Measurements from ENCODE around the gene XKR7. TPM values are rescaled to one million over a fixed set of nuclear protein-coding genes. Genes with fewer than 3 reads are reported as not detected.

XKR7 gene
- total RNA-seq, 1 donor: under 0.01 TPM

DNA sequence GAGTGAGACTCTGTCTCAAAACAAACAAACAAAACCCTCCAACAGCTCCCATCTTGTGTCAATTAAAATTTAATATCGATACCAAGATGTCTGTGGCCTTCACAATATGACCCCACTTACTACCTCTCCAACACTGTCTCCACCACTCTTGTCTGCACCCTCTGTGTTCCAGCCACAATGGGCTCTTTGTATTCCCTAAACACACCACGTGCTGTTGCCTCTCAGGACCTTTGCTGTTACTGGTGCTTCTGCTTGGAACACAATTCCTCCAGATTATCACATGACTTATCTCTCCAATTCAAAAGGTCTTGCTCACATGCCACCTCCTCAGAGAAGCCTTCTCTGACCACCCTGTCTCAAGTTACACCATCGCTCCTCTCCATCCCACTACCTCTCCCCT lies 78.0 kb downstream of the XKR7 start:
- Histone ChIP-seq H2AFZ (ENCODE audit: low read length) (no peak overlapping the region), H3K4me3 (ENCODE audit: insufficient read depth, low read length) (no peak overlapping the region), H4K20me1 (ENCODE audit: insufficient read depth, low read length) (no peaks in the 10 kb centered on the region), H3K4me1 (ENCODE audit: insufficient read depth, low read length) (no peaks in the 10 kb centered on the region), H3K27ac (ENCODE audit: low read depth, low read length) (no peak overlapping the region), H3K9me3 (ENCODE audit: low read depth, low read length) (no peaks in the 10 kb centered on the region), H3K36me3 (ENCODE audit: insufficient read depth, low read length) (no peaks in the 10 kb centered on the region), H3K4me2 (ENCODE audit: insufficient read depth, low read length) (no peak overlapping the region), H3K79me2 (ENCODE audit: insufficient read depth, low read length) (no peaks in the 10 kb centered on the region), H3K27me3 (ENCODE audit: insufficient read depth, low read length) (peaks cover 36% of the 10 kb centered on the region)
- TF ChIP-seq, protein P1, sequence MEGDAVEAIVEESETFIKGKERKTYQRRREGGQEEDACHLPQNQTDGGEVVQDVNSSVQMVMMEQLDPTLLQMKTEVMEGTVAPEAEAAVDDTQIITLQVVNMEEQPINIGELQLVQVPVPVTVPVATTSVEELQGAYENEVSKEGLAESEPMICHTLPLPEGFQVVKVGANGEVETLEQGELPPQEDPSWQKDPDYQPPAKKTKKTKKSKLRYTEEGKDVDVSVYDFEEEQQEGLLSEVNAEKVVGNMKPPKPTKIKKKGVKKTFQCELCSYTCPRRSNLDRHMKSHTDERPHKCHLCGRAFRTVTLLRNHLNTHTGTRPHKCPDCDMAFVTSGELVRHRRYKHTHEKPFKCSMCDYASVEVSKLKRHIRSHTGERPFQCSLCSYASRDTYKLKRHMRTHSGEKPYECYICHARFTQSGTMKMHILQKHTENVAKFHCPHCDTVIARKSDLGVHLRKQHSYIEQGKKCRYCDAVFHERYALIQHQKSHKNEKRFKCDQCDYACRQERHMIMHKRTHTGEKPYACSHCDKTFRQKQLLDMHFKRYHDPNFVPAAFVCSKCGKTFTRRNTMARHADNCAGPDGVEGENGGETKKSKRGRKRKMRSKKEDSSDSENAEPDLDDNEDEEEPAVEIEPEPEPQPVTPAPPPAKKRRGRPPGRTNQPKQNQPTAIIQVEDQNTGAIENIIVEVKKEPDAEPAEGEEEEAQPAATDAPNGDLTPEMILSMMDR (IDR thresholded peaks at IDR 0.05; ENCODE audit: extremely low read depth, low read depth, low read length): no peak
- DNase-seq (ENCODE audit: insufficient read length, low spot score, missing footprints): no peak

DNA sequence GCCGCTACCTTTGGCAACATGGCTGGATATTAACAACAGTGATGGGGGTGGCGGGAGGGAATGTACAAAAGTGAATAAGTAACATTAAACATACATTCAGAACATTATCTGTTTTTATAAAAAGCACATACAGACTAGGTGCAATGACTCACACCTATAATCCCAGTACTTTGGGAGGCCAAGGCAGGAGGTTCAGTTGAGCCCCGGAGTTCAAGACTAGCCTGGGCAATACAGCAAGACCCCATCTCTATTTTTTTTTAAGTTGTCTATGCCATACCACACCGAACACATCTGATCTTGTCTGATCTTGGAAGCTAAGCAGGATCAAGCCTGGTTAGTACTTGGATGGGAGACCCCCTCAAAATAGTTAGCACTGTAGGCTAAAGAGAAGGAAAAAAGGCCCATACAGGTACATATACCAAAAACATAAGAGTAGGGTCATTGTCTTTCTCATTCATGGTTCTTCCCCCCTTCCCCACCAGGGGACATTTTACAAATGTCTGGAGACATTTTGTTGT lies 82.4 kb downstream of the XKR7 start:
- Histone ChIP-seq H3K27me3 (ENCODE audit: insufficient read depth, low read length) (peaks cover 55% of the 10 kb centered on the region), H4K20me1 (ENCODE audit: insufficient read depth, low read length) (peaks cover 2% of the 10 kb centered on the region), H2AFZ (ENCODE audit: low read length) (no peak overlapping the region), H3K27ac (ENCODE audit: low read depth, low read length) (no peak overlapping the region), H3K4me3 (ENCODE audit: insufficient read depth, low read length) (no peak overlapping the region), H3K4me2 (ENCODE audit: insufficient read depth, low read length) (no peak overlapping the region), H3K79me2 (ENCODE audit: insufficient read depth, low read length) (no peaks in the 10 kb centered on the region), H3K36me3 (ENCODE audit: insufficient read depth, low read length) (no peaks in the 10 kb centered on the region), H3K9me3 (ENCODE audit: low read depth, low read length) (no peaks in the 10 kb centered on the region), H3K4me1 (ENCODE audit: insufficient read depth, low read length) (no peaks in the 10 kb centered on the region)
- TF ChIP-seq, protein P1 (IDR thresholded peaks at IDR 0.05; ENCODE audit: extremely low read depth, low read depth, low read length): no peak
- no peak for DNase-seq (ENCODE audit: insufficient read length, low spot score, missing footprints)

DNA sequence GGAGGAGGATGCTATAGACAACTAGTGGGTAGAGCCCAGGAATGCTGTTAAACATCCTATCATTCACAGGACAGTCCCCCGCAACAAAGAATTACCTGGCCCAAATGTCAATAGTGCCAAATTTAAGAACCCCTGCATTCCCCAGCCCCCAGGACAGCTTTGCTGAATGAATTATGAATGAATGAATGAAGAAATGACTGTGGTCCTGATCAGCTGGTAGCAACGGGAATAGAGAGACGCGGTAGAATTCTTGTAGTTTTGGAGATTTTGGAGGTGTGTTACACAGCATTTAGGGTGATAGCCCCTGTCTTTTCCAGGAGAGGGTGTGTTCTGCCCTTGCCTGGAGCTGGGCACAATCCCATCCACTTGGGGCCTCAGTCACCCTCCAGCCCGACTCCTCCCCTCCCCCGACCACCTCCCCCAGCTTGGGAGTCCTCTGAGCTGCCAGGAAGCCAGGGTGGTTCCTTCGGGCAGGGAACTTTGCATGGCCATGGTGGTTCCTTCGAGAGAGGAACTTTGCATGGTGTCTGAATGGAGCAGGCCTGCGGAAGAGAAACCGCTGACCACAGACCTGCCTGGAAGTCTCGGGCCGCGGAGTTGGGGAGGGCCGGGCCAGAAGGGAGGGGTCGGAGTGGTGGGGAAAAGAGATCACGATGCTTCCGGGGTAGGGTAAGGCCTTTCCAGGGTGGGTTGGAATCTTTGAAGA lies 83.1 kb downstream of the XKR7 start:
- Histone ChIP-seq H3K4me3 (ENCODE audit: insufficient read depth, low read length) (no peak overlapping the region), H3K4me2 (ENCODE audit: insufficient read depth, low read length) (no peak overlapping the region), H3K79me2 (ENCODE audit: insufficient read depth, low read length) (no peaks in the 10 kb centered on the region)

DNA sequence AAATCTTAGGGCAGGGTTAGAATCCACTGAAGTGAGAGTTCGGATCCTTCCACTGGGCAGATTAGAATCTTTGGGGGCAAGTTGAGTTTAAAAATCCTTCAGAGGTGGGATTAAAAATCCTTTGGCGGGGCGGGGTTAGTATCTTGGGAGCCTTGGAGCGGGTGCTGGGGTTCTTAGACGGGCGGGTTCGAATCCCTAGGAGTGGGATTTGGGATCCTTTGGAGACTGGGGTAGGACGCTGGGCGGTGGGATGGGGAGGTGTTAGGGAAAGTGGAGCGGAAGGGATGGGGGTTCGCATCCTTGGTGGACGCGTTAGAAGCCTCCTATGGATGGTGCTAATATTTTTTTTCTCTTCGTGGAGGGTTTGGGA lies 83.8 kb downstream of the XKR7 start:
- Histone ChIP-seq H3K36me3 (ENCODE audit: insufficient read depth, low read length) (no peaks in the 10 kb centered on the region), H3K27ac (ENCODE audit: low read depth, low read length) (no peak overlapping the region), H3K4me3 (ENCODE audit: insufficient read depth, low read length) (no peak overlapping the region), H3K4me1 (ENCODE audit: insufficient read depth, low read length) (no peaks in the 10 kb centered on the region), H2AFZ (ENCODE audit: low read length) (no peak overlapping the region), H3K9me3 (ENCODE audit: low read depth, low read length) (no peaks in the 10 kb centered on the region), H4K20me1 (ENCODE audit: insufficient read depth, low read length) (peaks cover 2% of the 10 kb centered on the region), H3K4me2 (ENCODE audit: insufficient read depth, low read length) (no peak overlapping the region), H3K27me3 (ENCODE audit: insufficient read depth, low read length) (peaks cover 60% of the 10 kb centered on the region), H3K79me2 (ENCODE audit: insufficient read depth, low read length) (no peaks in the 10 kb centered on the region)
- TF ChIP-seq, protein P1 (IDR thresholded peaks at IDR 0.05; ENCODE audit: extremely low read depth, low read depth, low read length): no peak
- DNase-seq (ENCODE audit: insufficient read length, low spot score, missing footprints): no peak

More for the DNA sequence above, 83.1 kb downstream of the XKR7 start:
- Histone ChIP-seq H4K20me1 (ENCODE audit: insufficient read depth, low read length) (peaks cover 2% of the 10 kb centered on the region), H3K27ac (ENCODE audit: low read depth, low read length) (no peak overlapping the region), H3K27me3 (ENCODE audit: insufficient read depth, low read length) (peaks cover 59% of the 10 kb centered on the region), H3K9me3 (ENCODE audit: low read depth, low read length) (no peaks in the 10 kb centered on the region), H3K4me1 (ENCODE audit: insufficient read depth, low read length) (no peaks in the 10 kb centered on the region), H2AFZ (ENCODE audit: low read length) (no peak overlapping the region), H3K36me3 (ENCODE audit: insufficient read depth, low read length) (no peaks in the 10 kb centered on the region)
- no peak for DNase-seq (ENCODE audit: insufficient read length, low spot score, missing footprints)
- TF ChIP-seq, protein P1 (IDR thresholded peaks at IDR 0.05; ENCODE audit: extremely low read depth, low read depth, low read length): no peak

Measured in osteoblast (primary cell).